Measurements from ENCODE around the gene ATP1A3. TPM values are rescaled to one million over a fixed set of nuclear protein-coding genes. Genes with fewer than 3 reads are reported as not detected.

The ATP1A3 gene
- total and polyA plus RNA-seq, 2 of the 13 experiments (the other 11 are each of a cell fraction or from before 2014, with no cell fraction given) = 0.01 to 0.04 TPM

DNA sequence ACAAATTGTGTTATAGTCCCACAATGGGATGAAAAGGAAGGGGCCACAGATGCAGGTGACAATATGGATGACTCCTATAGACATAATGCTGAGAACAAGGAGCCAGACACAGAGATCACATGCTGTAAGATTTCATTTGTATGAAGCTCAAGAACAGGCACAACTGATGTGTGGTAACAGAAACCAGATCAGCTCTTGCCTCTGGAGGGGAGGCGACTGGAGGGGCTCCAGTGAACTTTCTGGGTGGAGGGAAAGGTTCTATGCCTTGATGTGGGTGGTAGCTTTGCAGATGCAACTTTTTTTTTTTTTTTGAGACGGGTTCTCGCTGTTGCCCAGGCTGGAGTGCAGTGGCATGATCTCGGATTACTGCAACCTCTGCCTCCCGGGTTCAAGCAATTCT, 28.9 kb downstream of the ATP1A3 start:
- TF ChIP-seq TMF1 (CRISPR knock-in tag; IDR thresholded peaks at IDR 0.05; ENCODE audit: low read depth) (no peak), CEBPB (IDR thresholded peaks at IDR 0.05; ENCODE audit: borderline replicate concordance, low read depth, low read length) (no peak), ZNF543 (CRISPR knock-in tag; IDR thresholded peaks at IDR 0.05) (no peak), EZH2 (conservative IDR thresholded peaks at IDR 0.05; ENCODE audit: low read depth, low read length) (no peak), MIXL1 (CRISPR knock-in tag; IDR thresholded peaks at IDR 0.05) (no peak), PHF5A (CRISPR knock-in tag; IDR thresholded peaks at IDR 0.05; ENCODE audit: low read depth, unreplicated experiment) (no peak), NFE2L2 (IDR thresholded peaks at IDR 0.05; ENCODE audit: low read length) (no peak), PHF8 (CRISPR knock-in tag; IDR thresholded peaks at IDR 0.05) (no peak), TBX3 (IDR thresholded peaks at IDR 0.05; ENCODE audit: borderline replicate concordance) (no peak)
- TF ChIP-seq, protein P1, sequence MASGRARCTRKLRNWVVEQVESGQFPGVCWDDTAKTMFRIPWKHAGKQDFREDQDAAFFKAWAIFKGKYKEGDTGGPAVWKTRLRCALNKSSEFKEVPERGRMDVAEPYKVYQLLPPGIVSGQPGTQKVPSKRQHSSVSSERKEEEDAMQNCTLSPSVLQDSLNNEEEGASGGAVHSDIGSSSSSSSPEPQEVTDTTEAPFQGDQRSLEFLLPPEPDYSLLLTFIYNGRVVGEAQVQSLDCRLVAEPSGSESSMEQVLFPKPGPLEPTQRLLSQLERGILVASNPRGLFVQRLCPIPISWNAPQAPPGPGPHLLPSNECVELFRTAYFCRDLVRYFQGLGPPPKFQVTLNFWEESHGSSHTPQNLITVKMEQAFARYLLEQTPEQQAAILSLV (CRISPR knock-in tag; IDR thresholded peaks at IDR 0.05; ENCODE audit: borderline replicate concordance) = no peak
- TF ChIP-seq, protein P2, sequence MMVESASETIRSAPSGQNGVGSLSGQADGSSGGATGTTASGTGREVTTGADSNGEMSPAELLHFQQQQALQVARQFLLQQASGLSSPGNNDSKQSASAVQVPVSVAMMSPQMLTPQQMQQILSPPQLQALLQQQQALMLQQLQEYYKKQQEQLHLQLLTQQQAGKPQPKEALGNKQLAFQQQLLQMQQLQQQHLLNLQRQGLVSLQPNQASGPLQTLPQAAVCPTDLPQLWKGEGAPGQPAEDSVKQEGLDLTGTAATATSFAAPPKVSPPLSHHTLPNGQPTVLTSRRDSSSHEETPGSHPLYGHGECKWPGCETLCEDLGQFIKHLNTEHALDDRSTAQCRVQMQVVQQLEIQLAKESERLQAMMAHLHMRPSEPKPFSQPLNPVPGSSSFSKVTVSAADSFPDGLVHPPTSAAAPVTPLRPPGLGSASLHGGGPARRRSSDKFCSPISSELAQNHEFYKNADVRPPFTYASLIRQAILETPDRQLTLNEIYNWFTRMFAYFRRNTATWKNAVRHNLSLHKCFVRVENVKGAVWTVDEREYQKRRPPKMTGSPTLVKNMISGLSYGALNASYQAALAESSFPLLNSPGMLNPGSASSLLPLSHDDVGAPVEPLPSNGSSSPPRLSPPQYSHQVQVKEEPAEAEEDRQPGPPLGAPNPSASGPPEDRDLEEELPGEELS (CRISPR knock-in tag; IDR thresholded peaks at IDR 0.05) = no peak
- TF ChIP-seq, protein P3, sequence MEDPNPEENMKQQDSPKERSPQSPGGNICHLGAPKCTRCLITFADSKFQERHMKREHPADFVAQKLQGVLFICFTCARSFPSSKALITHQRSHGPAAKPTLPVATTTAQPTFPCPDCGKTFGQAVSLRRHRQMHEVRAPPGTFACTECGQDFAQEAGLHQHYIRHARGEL (CRISPR knock-in tag; IDR thresholded peaks at IDR 0.05) = no peak
- intact Hi-C loops (cut with micrococcal nuclease; ENCODE audit: unreplicated experiment) (no loop called here), in situ Hi-C loops (cut with HindIII; ENCODE audit: extremely low pct_ligation_motif_present, low pct_unique_long_range_greater_than_20kb) (no loop called here)
- no peak overlapping the region for H3K9ac ChIP-seq (ENCODE audit: insufficient read depth, low read depth, low read length)
- H3K27ac ChIP-seq (ENCODE audit: extremely low read length, insufficient read depth, low read length) = no peak overlapping the region
- H3K9me3 ChIP-seq (ENCODE audit: low read length) = no peaks in the 10 kb centered on the region
- ChIA-PET POLR2A (no interaction called here), CTCF (ENCODE audit: low intra/inter-chr PET ratio, low total read pairs) (no interaction called here)
- ATAC-seq = no peak
- peaks cover 11 to 40% of the 10 kb centered on the region in 2 experiments; a peak in 4 of 5 replicates for H3K27me3 ChIP-seq (ENCODE audit: control insufficient read depth in 1 of 2, insufficient read depth in 2 of 2, low read length in 2 of 2)
- no peak overlapping the region for H3K4me3 ChIP-seq (replicated peaks in 1 of 3; ENCODE audit: insufficient read depth in 1 of 3, low read depth in 2 of 3, low read length in 3 of 3)
- DNase-seq (ENCODE audit: low spot score) = no peak
- H3K4me1 ChIP-seq (ENCODE audit: insufficient read depth, low read length) = 0 out of 2 replicates have a peak, but pooled peaks cover 11% of the 10 kb centered on the region
- no peaks in the 10 kb centered on the region for H3K79me2 ChIP-seq (ENCODE audit: insufficient read depth, low read length)
- no peaks in the 10 kb centered on the region for H4K20me1 ChIP-seq (ENCODE audit: insufficient read depth, low read length)
- BruUV-seq (replicated peaks) = no TSS peak
- H3K4me2 ChIP-seq (ENCODE audit: low read depth, low read length) = no peak overlapping the region
- no peaks in the 10 kb centered on the region for H3K36me3 ChIP-seq (replicated peaks in 1 of 2; ENCODE audit: control insufficient read depth in 1 of 2, insufficient read depth in 2 of 2, low read length in 2 of 2)
- 48% methylated on average over 5 of the region's 5 CpGs for WGBS (ENCODE audit: low lambda C conversion rate)
- no peak overlapping the region for H2AFZ ChIP-seq (ENCODE audit: low read length)
- FAIRE-seq = no peak

All from HepG2 (cell line).